Tibial artery (tissue), 4 donors: Measurements from ENCODE around the gene BCL2.

Experiments
- DNase-seq, 2 donors: peaks; one replicate each; pipeline ENCODE4 v3.0.0-alpha.2; 2019
- H3K27ac ChIP-seq, 2 donors: fragments of 200-600 bp; sonication (generic) in 1 of 2; 1 replicate in 1 of 2; 2 replicates in 1 of 2; pipeline ENCODE4 v1.5.1; 2018 to 2019; ENCODE audit warnings: mild to moderate bottlenecking in 1 of 2
- H3K27me3 ChIP-seq, 2 donors: fragments of 200-600 bp; sonication (generic) in 1 of 2; one replicate each; pipeline versions ENCODE4 v1.5.1 to v1.6.0; 2016 to 2019
- H3K36me3 ChIP-seq, 3 donors: fragments of 200-600 bp; sonication (generic) in 2 of 3; one replicate each; pipeline ENCODE4 v1.5.1; 2016 to 2019; ENCODE audit warnings: mild to moderate bottlenecking in 2 of 3
- H3K4me1 ChIP-seq, 4 donors: fragments of 200-600 bp; sonication (generic) in 2 of 4; 1 replicate in 3 of 4; 2 replicates in 1 of 4; pipeline ENCODE4 v1.5.1; 2016 to 2019
- H3K4me3 ChIP-seq, 2 donors: fragments of 200-600 bp; sonication (generic) in 1 of 2; 1 replicate in 1 of 2; 2 replicates in 1 of 2; pipeline ENCODE4 v1.5.1; 2018 to 2019; ENCODE audit warnings: mild to moderate bottlenecking in 2 of 2
- H3K9me3 ChIP-seq, 3 donors: fragments of 200-600 bp; sonication (generic) in 1 of 3; one replicate each; pipeline ENCODE4 v1.5.1; 2016 to 2019
- CTCF ChIP-seq, 2 experiments: fragments of 200-600 bp in 1 of 2; fragments of 450-650 bp in 1 of 2; IDR thresholded peaks; one replicate each; pipeline ENCODE4 v1.5.1; 2017 to 2019; ENCODE audit warnings: antibody characterized with exemption in 2 of 2, mild to moderate bottlenecking in 1 of 2, moderate library complexity in 1 of 2
- intact Hi-C: fragments of 100-400 bp; cut with DNase I; formaldehyde crosslinking; loops from one replicate; pipeline ENCODE4 v1.15.0; 2023; ENCODE audit warnings: low total_unique reads

The BCL2 gene

GRCh38 chr18:63319383-63320122 lies at the start of gene BCL2:
Gene BCL2, minus strand, starts transcription at chr18:63319769.
- no peak for TF ChIP-seq CTCF (IDR thresholded peaks at IDR 0.05)
- intact Hi-C loops, result loop anchor here (2.0 to 5.0 kb wide), 4 partner anchors 51 to 302 kb away; no protein-coding TSS in a partner anchor
- Histone ChIP-seq H3K4me1 (peaks cover 0 to 56% (median 30%) of the 10 kb centered on the region in 4 donors), H3K27me3 (no peaks in the 10 kb centered on the region), H3K4me3 (peak within 1 kb of the TSS; percentile 70 to 85), H3K27ac (peak within 1 kb of the TSS; percentile 83 to 91), H3K9me3 (no peaks in the 10 kb centered on the region), H3K36me3 (no peaks in the 10 kb centered on the region)
- peak; percentile 41 to 73 for DNase-seq

GRCh38 chr18:63368611-63369010 lies 49.0 kb upstream of the BCL2 start:
- intact Hi-C loops, result loop anchor here (5.0 kb wide), 1 partner anchor 69 kb away; no protein-coding TSS in a partner anchor
- no peaks in the 10 kb centered on the region for H3K36me3 ChIP-seq
- no peak for TF ChIP-seq CTCF (IDR thresholded peaks at IDR 0.05)
- H3K27me3 ChIP-seq, result no peaks in the 10 kb centered on the region
- H3K4me1 ChIP-seq, result peaks cover 9 to 35% (median 21%) of the 10 kb centered on the region in 4 donors
- no peaks in the 10 kb centered on the region for H3K9me3 ChIP-seq
- peak overlapping the region in 1 of 2 donors; percentile 95 for H3K27ac ChIP-seq
- no peak for DNase-seq
- no peak overlapping the region for H3K4me3 ChIP-seq

- H3K9me3 ChIP-seq, result no peaks in the 10 kb centered on the region
- peak; percentile 96 to 98 for DNase-seq
- H3K27me3 ChIP-seq, result no peaks in the 10 kb centered on the region
- H3K27ac ChIP-seq, result peak within 1 kb of the TSS; percentile 93 to 95
- TF ChIP-seq CTCF (IDR thresholded peaks at IDR 0.05), result no peak
- H3K4me1 ChIP-seq, result peaks cover 9 to 35% (median 21%) of the 10 kb centered on the region in 4 donors
- intact Hi-C loops, result loop anchor here (5.0 kb wide), 1 partner anchor 70 kb away; no protein-coding TSS in a partner anchor
- H3K4me3 ChIP-seq, result peak within 1 kb of the TSS; percentile 74 to 82
- H3K36me3 ChIP-seq, result peaks cover 3 to 6% (median 3%) of the 10 kb centered on the region in 3 donors
Observed at GRCh38 chr18:63367053-63367953, 47.7 kb upstream of the BCL2 start, which contains the start of gene KDSR. Gene KDSR, minus strand, starts transcription at chr18:63367206. Its CDS starts 88 bp downstream, at chr18:63367118.

GRCh38 chr18:63366213-63367052 lies 46.9 kb upstream of the BCL2 start:
- H3K27ac ChIP-seq, result peak overlapping the region; percentile 93 to 95
- H3K4me1 ChIP-seq, result peaks cover 9 to 35% (median 21%) of the 10 kb centered on the region in 4 donors
- no peak for TF ChIP-seq CTCF (IDR thresholded peaks at IDR 0.05)
- H3K4me3 ChIP-seq, result peak overlapping the region; percentile 74 to 82
- intact Hi-C loops, result loop anchor here (1.0 to 5.0 kb wide), 2 partner anchors 56 to 71 kb away; partner anchors contain the start of gene VPS4B
- peaks cover 11 to 15% (median 11%) of the 10 kb centered on the region in 3 donors for H3K36me3 ChIP-seq
- DNase-seq, result peak; percentile 56 to 79
- no peaks in the 10 kb centered on the region for H3K9me3 ChIP-seq
- no peaks in the 10 kb centered on the region for H3K27me3 ChIP-seq

- H3K27me3 ChIP-seq, result no peaks in the 10 kb centered on the region
- H3K4me3 ChIP-seq, result peak overlapping the region; percentile 74 to 82
- H3K9me3 ChIP-seq, result no peaks in the 10 kb centered on the region
- H3K36me3 ChIP-seq, result peaks cover 15 to 18% (median 16%) of the 10 kb centered on the region in 3 donors
- peaks cover 9 to 35% (median 21%) of the 10 kb centered on the region in 4 donors for H3K4me1 ChIP-seq
- TF ChIP-seq CTCF (IDR thresholded peaks at IDR 0.05), result no peak
- intact Hi-C loops, result loop anchor here (1.0 to 5.0 kb wide), 2 partner anchors 56 to 71 kb away; partner anchors contain the start of gene VPS4B
- peak overlapping the region; percentile 93 to 95 for H3K27ac ChIP-seq
- no peak for DNase-seq
Observed at GRCh38 chr18:63365876-63366212, 46.3 kb upstream of the BCL2 start.
